GM12801 (cell line): ENCODE results near the gene ARTN.

Experiments used
- TF ChIP-seq, protein P1 (sequence below): IDR thresholded peaks from one replicate; pipeline ENCODE4 v1.5.1; 2011; ENCODE audit warnings: control low read depth; ENCODE audit not compliant: insufficient read length; ENCODE audit errors: extremely low read depth

Gene ARTN

GRCh38 chr1:43979528-43980254 lies 46.1 kb downstream of the ARTN start:
- TF ChIP-seq, protein P1, sequence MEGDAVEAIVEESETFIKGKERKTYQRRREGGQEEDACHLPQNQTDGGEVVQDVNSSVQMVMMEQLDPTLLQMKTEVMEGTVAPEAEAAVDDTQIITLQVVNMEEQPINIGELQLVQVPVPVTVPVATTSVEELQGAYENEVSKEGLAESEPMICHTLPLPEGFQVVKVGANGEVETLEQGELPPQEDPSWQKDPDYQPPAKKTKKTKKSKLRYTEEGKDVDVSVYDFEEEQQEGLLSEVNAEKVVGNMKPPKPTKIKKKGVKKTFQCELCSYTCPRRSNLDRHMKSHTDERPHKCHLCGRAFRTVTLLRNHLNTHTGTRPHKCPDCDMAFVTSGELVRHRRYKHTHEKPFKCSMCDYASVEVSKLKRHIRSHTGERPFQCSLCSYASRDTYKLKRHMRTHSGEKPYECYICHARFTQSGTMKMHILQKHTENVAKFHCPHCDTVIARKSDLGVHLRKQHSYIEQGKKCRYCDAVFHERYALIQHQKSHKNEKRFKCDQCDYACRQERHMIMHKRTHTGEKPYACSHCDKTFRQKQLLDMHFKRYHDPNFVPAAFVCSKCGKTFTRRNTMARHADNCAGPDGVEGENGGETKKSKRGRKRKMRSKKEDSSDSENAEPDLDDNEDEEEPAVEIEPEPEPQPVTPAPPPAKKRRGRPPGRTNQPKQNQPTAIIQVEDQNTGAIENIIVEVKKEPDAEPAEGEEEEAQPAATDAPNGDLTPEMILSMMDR, result no peak

DNA sequence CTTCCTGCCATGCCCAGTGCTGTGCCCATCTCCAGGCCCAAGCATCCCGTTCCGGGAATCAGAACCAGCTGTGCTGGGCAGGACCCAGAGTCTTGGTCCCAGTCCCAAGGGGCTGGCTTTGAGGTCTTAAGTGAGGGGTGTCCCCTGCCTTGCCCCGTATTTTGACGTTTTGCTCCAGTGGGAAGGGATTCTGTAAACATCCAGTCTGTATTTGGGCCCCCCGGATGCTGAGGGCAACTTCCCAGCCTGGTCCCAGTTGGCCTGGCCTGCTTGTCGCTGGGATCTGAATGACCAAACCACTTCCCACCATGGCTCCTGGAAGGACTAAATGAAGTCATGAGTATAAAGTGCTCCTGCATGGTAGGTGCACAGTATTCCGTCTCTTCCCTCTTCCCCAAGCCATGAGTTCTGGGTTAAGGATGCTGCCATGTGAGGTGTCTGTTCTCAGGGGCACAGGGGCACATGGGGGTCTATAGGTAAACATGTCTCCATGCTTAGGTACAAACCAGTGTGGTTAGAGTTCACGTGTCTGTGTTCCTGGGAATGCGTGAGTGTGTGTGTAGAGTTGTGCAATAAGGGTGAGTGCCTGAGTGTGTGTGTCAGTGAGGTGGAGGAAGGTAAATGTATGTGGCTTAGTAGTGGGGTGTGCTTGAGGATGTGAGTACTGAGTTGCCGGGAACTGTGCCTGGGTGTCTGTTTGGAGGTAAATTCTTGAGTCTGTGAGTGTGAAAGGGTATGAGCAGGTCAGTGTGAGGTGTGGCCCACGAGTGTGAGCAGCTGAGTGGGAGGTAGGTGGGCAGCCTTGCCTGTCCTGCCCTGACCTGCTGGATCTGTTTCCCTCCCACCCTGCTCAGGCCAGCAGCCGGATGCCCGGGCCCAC lies 46.9 kb downstream of the ARTN start:
- TF ChIP-seq, protein P1, result no peak

- TF ChIP-seq, protein P1, result no peak
These were observed 47.5 kb downstream of the ARTN start for GRCh38 chr1:43981135-43981491.

DNA sequence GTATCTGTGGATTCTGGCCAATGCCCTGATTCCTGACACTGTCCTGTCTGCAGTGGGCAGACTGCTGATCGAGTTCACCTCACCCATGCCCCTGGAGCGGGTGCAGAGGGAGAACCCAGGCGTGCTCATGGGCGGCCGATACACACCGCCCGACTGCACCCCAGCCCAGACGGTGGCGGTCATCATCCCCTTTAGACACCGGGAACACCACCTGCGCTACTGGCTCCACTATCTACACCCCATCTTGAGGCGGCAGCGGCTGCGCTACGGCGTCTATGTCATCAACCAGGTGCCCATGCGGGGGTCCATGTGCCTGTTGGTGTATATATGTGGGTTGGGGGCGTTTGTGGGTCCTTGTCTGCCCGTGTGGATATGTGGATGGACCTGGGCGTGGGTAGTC lies 48.0 kb downstream of the ARTN start:
- TF ChIP-seq, protein P1, result no peak

GRCh38 chr1:43982241-43982640 lies 48.6 kb downstream of the ARTN start:
- TF ChIP-seq, protein P1, result no peak

DNA sequence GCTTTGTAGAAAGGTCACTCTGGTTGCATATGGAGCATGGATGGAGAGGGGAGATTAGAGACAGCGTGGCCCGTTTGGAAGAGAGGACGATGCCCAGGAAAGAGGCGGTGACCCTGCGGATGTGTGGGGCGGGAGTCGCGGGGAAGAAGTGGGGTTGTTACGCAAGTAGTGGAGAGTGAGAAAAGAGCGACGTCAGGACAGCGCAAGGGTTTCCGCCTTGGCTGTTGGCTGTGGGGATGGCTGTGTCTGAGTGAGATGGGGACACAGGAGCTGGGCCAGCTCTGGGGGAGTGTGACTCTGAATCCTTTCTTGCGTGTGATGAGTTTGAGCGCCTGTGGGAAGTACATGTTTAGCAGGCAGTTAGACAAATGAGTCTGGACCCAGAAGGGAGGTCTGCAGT lies 49.2 kb downstream of the ARTN start:
- TF ChIP-seq, protein P1, result no peak

DNA sequence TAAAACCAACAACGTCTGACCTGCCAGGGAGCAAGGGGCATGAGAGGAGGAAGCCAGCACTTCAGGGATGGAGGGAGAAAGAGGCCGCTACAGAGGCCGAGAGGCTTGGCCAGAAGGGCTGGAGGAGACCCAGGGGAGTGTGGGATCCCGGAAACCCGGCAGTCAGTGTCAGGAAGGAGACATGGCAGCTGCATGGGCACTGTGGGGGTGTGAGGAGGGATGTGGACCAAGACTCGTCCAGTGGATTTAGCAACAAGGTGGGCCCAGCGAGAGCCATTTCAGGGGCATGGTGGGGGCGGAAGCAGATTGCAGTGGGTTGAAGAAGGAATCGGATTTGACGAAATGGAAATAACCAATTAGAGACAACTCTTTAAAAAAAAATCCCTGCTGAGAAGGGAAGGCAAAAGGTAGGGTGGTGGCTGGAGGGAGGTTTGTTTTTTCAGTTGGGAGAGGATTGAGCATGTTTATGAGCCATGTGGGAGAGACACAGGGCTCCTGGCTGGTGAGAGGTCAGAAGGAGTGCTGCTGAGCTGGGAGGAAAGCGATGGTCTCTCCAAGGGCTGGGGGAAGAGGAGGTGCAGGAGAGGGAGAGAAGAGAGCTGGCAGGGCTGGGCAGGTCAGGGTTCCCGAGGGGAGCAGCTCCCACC lies 49.8 kb downstream of the ARTN start:
- TF ChIP-seq, protein P1, result no peak
